ENCODE results near the gene SNCB.

SNCB gene

GRCh38 chr5:176596689-176597416 lies 33.5 kb downstream of the SNCB start:
- FAIRE-seq: no peak

- FAIRE-seq: no peak
These were observed 34.2 kb downstream of the SNCB start for GRCh38 chr5:176596069-176596644.

- no peak for FAIRE-seq
These were observed 34.9 kb downstream of the SNCB start for GRCh38 chr5:176595386-176595943.

GRCh38 chr5:176594554-176594953 lies 35.8 kb downstream of the SNCB start:
- no peak for FAIRE-seq

GRCh38 chr5:176593273-176593869 lies 37.0 kb downstream of the SNCB start:
- no peak for FAIRE-seq

- no peak for FAIRE-seq
These were observed 37.8 kb downstream of the SNCB start for GRCh38 chr5:176592573-176592972.

GRCh38 chr5:176591667-176592066 lies 38.7 kb downstream of the SNCB start:
- FAIRE-seq: peak; percentile 100

GRCh38 chr5:176590035-176590717 lies 40.2 kb downstream of the SNCB start:
- FAIRE-seq: no peak

- no peak for FAIRE-seq
These were observed 41.1 kb downstream of the SNCB start for GRCh38 chr5:176589039-176589769.

GRCh38 chr5:176588297-176588696 lies 42.0 kb downstream of the SNCB start:
- no peak for FAIRE-seq

GRCh38 chr5:176587398-176587797 lies 42.9 kb downstream of the SNCB start:
- no peak for FAIRE-seq

GRCh38 chr5:176583076-176583475 lies 47.3 kb downstream of the SNCB start:
- FAIRE-seq: no peak

- FAIRE-seq: no peak
These were observed 49.0 kb downstream of the SNCB start for GRCh38 chr5:176581361-176581760.

GRCh38 chr5:176579323-176579722 lies 51.0 kb downstream of the SNCB start:
- no peak for FAIRE-seq

- no peak for FAIRE-seq
These were observed 51.9 kb downstream of the SNCB start for GRCh38 chr5:176578391-176578808.

GRCh38 chr5:176577312-176578176 lies 52.8 kb downstream of the SNCB start:
- no peak for FAIRE-seq

- FAIRE-seq: no peak
These were observed 54.6 kb downstream of the SNCB start for GRCh38 chr5:176575488-176576422.

- FAIRE-seq: no peak
These were observed 55.3 kb downstream of the SNCB start for GRCh38 chr5:176575066-176575465.

GRCh38 chr5:176574297-176574591 lies 56.1 kb downstream of the SNCB start:
- FAIRE-seq: no peak

- no peak for FAIRE-seq
These were observed 56.6 kb downstream of the SNCB start for GRCh38 chr5:176573564-176574296.

Data from endometrium (tissue), 2 donors.